H1 (cell line): ENCODE data around the gene SCARB1. TPM values are rescaled to one million over a fixed set of nuclear protein-coding genes. Genes with fewer than 3 reads are reported as not detected.

Source experiments
- CTCF ChIA-PET: fragments of 300-600 bp; sonication (Branson Sonifier 250); formaldehyde crosslinking; loops from one replicate; lab custom pipeline; 2021; ENCODE audit not compliant: partially characterized antibody; lab: Charles Lee
- POLR2A ChIA-PET: fragments of 300-600 bp; sonication (Branson Sonifier 250); formaldehyde crosslinking; loops from one replicate; lab custom pipeline; 2021; ENCODE audit warnings: inconsistent platforms; ENCODE audit not compliant: partially characterized antibody; lab: Charles Lee
- DNase-seq, 2 experiments: peaks; one replicate each; pipeline versions ENCODE4 v3.0.0 to v3.0.0-alpha.2; 2010 to 2022; ENCODE audit warnings: low spot score in 2 of 2, low read depth in 1 of 2, mixed read lengths in 1 of 2
- FAIRE-seq: peaks from 2 replicates; lab custom pipeline; 2011; peaks lifted over from hg19 to GRCh38; lab: Jason Lieb, UNC
- H2AFZ ChIP-seq: 2 replicates; pipeline ENCODE4 v1.8.1; 2012; ENCODE audit warnings: low read length, inconsistent platforms
- H2AK5ac ChIP-seq: 2 replicates; pipeline ENCODE4 v1.6.1; 2013; ENCODE audit warnings: low read depth, low read length
- H2BK120ac ChIP-seq: replicated peaks from 2 replicates; pipeline ENCODE3; 2013; ENCODE audit warnings: low read depth, low read length, inconsistent platforms
- H2BK12ac ChIP-seq: 2 replicates; pipeline ENCODE4 v1.6.1; 2013; ENCODE audit warnings: low read depth, low read length
- H2BK15ac ChIP-seq: 2 replicates; pipeline ENCODE4 v1.6.1; 2013; ENCODE audit warnings: low read length
- H2BK20ac ChIP-seq: 2 replicates; pipeline ENCODE4 v1.6.1; 2013; ENCODE audit warnings: low read length
- H2BK5ac ChIP-seq: 2 replicates; pipeline ENCODE4 v1.6.1; 2013; ENCODE audit warnings: low read depth, low read length
- H3K14ac ChIP-seq: 2 replicates; pipeline ENCODE4 v1.6.1; 2013; ENCODE audit warnings: inconsistent platforms; ENCODE audit not compliant: insufficient read length
- H3K18ac ChIP-seq: 2 replicates; pipeline ENCODE4 v1.6.1; 2013; ENCODE audit warnings: low read length; ENCODE audit errors: extremely low read depth
- H3K23ac ChIP-seq: 2 replicates; pipeline ENCODE4 v1.6.1; 2013; ENCODE audit warnings: inconsistent platforms; ENCODE audit not compliant: insufficient read length
- H3K23me2 ChIP-seq: 2 replicates; pipeline ENCODE4 v1.6.1; 2013; ENCODE audit warnings: low read depth, low read length
- H3K27ac ChIP-seq: 2 replicates; pipeline ENCODE4 v1.6.1; 2011; ENCODE audit warnings: low read depth, low read length, inconsistent platforms
- H3K27me3 ChIP-seq, 4 experiments: replicated peaks in 1 of 4; 1 replicate in 1 of 4; 2 replicates in 3 of 4; pipeline versions ENCODE4 v1.6.1 to v1.8.1; 2011 to 2013; ENCODE audit warnings: low read length in 3 of 4, mild to moderate bottlenecking in 3 of 4, inconsistent platforms in 2 of 4, mixed read lengths in 2 of 4, moderate library complexity in 1 of 4; ENCODE audit not compliant: control insufficient read depth in 3 of 4, insufficient read depth in 3 of 4; ENCODE audit errors: extremely low read depth in 1 of 4
- H3K36me3 ChIP-seq, 4 experiments: 2 replicates each; pipeline versions ENCODE4 v1.6.1 to v1.8.1; 2011 to 2013; ENCODE audit warnings: mild to moderate bottlenecking in 4 of 4, low read length in 3 of 4, moderate library complexity in 2 of 4, control low read depth in 1 of 4, inconsistent platforms in 1 of 4; ENCODE audit not compliant: insufficient read depth in 4 of 4, control insufficient read depth in 2 of 4
- H3K4ac ChIP-seq: replicated peaks from 2 replicates; pipeline ENCODE3; 2013; ENCODE audit warnings: low read length, low read depth, mixed read lengths, inconsistent platforms; ENCODE audit not compliant: insufficient read length
- H3K4me1 ChIP-seq, 4 experiments: replicated peaks in 1 of 4; 1 replicate in 1 of 4; 2 replicates in 3 of 4; pipeline versions ENCODE4 v1.6.1 to v1.8.1; 2011 to 2013; ENCODE audit warnings: low read length in 3 of 4, inconsistent platforms in 2 of 4, mixed read lengths in 1 of 4; ENCODE audit not compliant: insufficient read depth in 4 of 4, control insufficient read depth in 3 of 4
- H3K4me2 ChIP-seq, 2 experiments: 2 replicates each; pipeline versions ENCODE4 v1.6.1 to v1.8.1; 2011 to 2013; ENCODE audit warnings: low read depth in 2 of 2, low read length in 2 of 2, control low read depth in 1 of 2, inconsistent platforms in 1 of 2, mild to moderate bottlenecking in 1 of 2; ENCODE audit not compliant: insufficient read depth in 1 of 2
- H3K4me3 ChIP-seq, 4 experiments: fragments of 200-600, 300-600 bp in 1 of 4; sonication (generic), shearing (Covaris generic), sonication (Bioruptor Twin) in 1 of 4; 2 replicates each; pipeline versions ENCODE4 v1.5.1 to v1.8.1; 2011 to 2016; ENCODE audit warnings: low read length in 4 of 4, low read depth in 3 of 4, control low read depth in 2 of 4, inconsistent platforms in 2 of 4, mild to moderate bottlenecking in 2 of 4, mixed read lengths in 1 of 4, moderate library complexity in 1 of 4; ENCODE audit not compliant: insufficient read depth in 2 of 4; ENCODE audit errors: extremely low read depth in 1 of 4
- H3K56ac ChIP-seq: replicated peaks from 2 replicates; pipeline ENCODE3; 2013; ENCODE audit warnings: low read depth, mild to moderate bottlenecking, mixed read lengths, low read length, inconsistent platforms; ENCODE audit not compliant: insufficient read length
- H3K79me1 ChIP-seq: 2 replicates; pipeline ENCODE4 v1.6.1; 2013; ENCODE audit warnings: low read depth, low read length, control low read depth
- H3K79me2 ChIP-seq, 2 experiments: 2 replicates each; pipeline versions ENCODE4 v1.6.1 to v1.8.1; 2012 to 2013; ENCODE audit warnings: low read length in 2 of 2, mild to moderate bottlenecking in 2 of 2, inconsistent platforms in 1 of 2; ENCODE audit not compliant: insufficient read depth in 2 of 2, control insufficient read depth in 1 of 2
- H3K9ac ChIP-seq, 4 experiments: replicated peaks in 1 of 4; 1 replicate in 1 of 4; 2 replicates in 3 of 4; pipeline versions ENCODE4 v1.6.1 to v1.8.1; 2011 to 2013; ENCODE audit warnings: low read depth in 3 of 4, low read length in 3 of 4, control low read depth in 2 of 4, mild to moderate bottlenecking in 2 of 4, moderate library complexity in 2 of 4, inconsistent platforms in 1 of 4; ENCODE audit errors: extremely low read depth in 1 of 4
- H3K9me3 ChIP-seq, 2 experiments: 2 replicates each; pipeline versions ENCODE4 v1.6.1 to v1.8.1; 2012 to 2013; ENCODE audit warnings: mild to moderate bottlenecking in 2 of 2, moderate library complexity in 2 of 2, control low read depth in 1 of 2, inconsistent platforms in 1 of 2, low read depth in 1 of 2, low read length in 1 of 2, mixed read lengths in 1 of 2; ENCODE audit not compliant: insufficient read depth in 2 of 2
- H4K20me1 ChIP-seq, 2 experiments: replicated peaks in 1 of 2; 2 replicates each; pipeline versions ENCODE3 to v1.8.1; 2011 to 2013; ENCODE audit warnings: inconsistent platforms in 2 of 2, low read length in 2 of 2, mild to moderate bottlenecking in 1 of 2; ENCODE audit not compliant: insufficient read depth in 2 of 2, control insufficient read depth in 1 of 2
- H4K5ac ChIP-seq: 2 replicates; pipeline ENCODE4 v1.6.1; 2013; ENCODE audit warnings: low read length, low read depth, mixed read lengths, inconsistent platforms; ENCODE audit not compliant: insufficient read length
- H4K8ac ChIP-seq: 2 replicates; pipeline ENCODE4 v1.8.0; 2013; ENCODE audit warnings: mild to moderate bottlenecking, moderate library complexity, low read length, inconsistent platforms; ENCODE audit not compliant: insufficient read depth; ENCODE audit errors: extremely low read depth
- H4K91ac ChIP-seq: replicated peaks from 2 replicates; pipeline ENCODE3; 2013; ENCODE audit warnings: low read length, mixed read lengths, inconsistent platforms; ENCODE audit not compliant: insufficient read length
- ATF3 ChIP-seq: IDR thresholded peaks from 2 replicates; pipeline ENCODE4 v1.6.1; 2011; ENCODE audit warnings: low read depth, mild to moderate bottlenecking, low read length; ENCODE audit not compliant: insufficient read depth
- KDM1A ChIP-seq: fragments of 200-600, 300-600 bp; sonication (generic); IDR thresholded peaks from 2 replicates; pipeline ENCODE4 v1.7.1; 2016; ENCODE audit warnings: mild to moderate bottlenecking, low read length, borderline replicate concordance
- KDM5A ChIP-seq: fragments of 200-600 bp; IDR thresholded peaks from 2 replicates; pipeline ENCODE4 v1.7.1; 2012; ENCODE audit warnings: mild to moderate bottlenecking, low read length, inconsistent platforms, mixed read lengths
- MAFK ChIP-seq: IDR thresholded peaks from 2 replicates; pipeline ENCODE4 v1.6.1; 2012; ENCODE audit warnings: low read depth, mild to moderate bottlenecking, improper control_type of control experiment, low read length
- RBBP5 ChIP-seq: IDR thresholded peaks from 2 replicates; pipeline ENCODE4 v1.7.1; 2012; ENCODE audit warnings: low read depth, mild to moderate bottlenecking, inconsistent platforms, low read length, moderate library complexity, borderline replicate concordance
- SAP30 ChIP-seq: fragments of 300-600 bp; sonication (generic); IDR thresholded peaks from 2 replicates; pipeline ENCODE4 v1.7.1; 2012; ENCODE audit warnings: low read length, moderate library complexity, mild to moderate bottlenecking, inconsistent platforms; ENCODE audit not compliant: insufficient read depth, insufficient replicate concordance
- USF2 ChIP-seq: IDR thresholded peaks from 2 replicates; pipeline ENCODE4 v1.6.1; 2011; ENCODE audit warnings: low read length, improper control_type of control experiment
- WGBS, 2 experiments: shearing (Covaris generic) in 1 of 2; methylation state at CpG; one replicate each; pipeline versions ENCODE4 v1.1.6 to v1.1.7; 2013 to 2015; ENCODE audit warnings: low lambda C conversion rate in 2 of 2, mixed read lengths in 2 of 2, inconsistent platforms in 1 of 2, low coverage in 1 of 2, missing lambda C conversion rate in 1 of 2; ENCODE audit not compliant: insufficient replicate concordance in 2 of 2, insufficient coverage in 1 of 2, insufficient read length in 1 of 2; ENCODE audit errors: extremely low coverage in 1 of 2, missing lambda C conversion rate in 1 of 2; 5-methylcytosine and 5-hydroxymethylcytosine counted together
- polyA plus RNA-seq, 7 experiments: library from polyadenylated mRNA; depleted of rRNA in 3 of 7; stranded (reverse) in 5 of 7; unstranded in 2 of 7; fragments of >200 nt in 5 of 7; fragments of 200-250 nt in 2 of 7; gene quantifications; 1 replicate in 5 of 7; 2 replicates in 1 of 7; 4 replicates in 1 of 7; pipeline versions ENCODE4 v1.2.1 to v1.2.3, GENCODE V29; 2011 to 2013; ENCODE audit warnings: missing spikeins in 2 of 7, mixed read lengths in 2 of 7
- total RNA-seq: library from RNA; stranded (reverse); fragmentation: NEBNext Ultra II Directional; extraction: Animal tissue kit (Norgen Biotek cat#: 25700); gene quantifications from 2 replicates; pipeline ENCODE4 v1.2.1, GENCODE V29; 2021

The SCARB1 gene
- total and polyA plus RNA-seq, 2 of the 8 experiments (the other 6 are each of a cell fraction or from before 2014, with no cell fraction given), result 45.3 to 57.1 TPM

- Histone ChIP-seq H3K23me2 (no peaks in the 10 kb centered on the region; the same call in 1 of the 2 replicates), H2BK5ac (0 out of 2 replicates have a peak overlapping the region, but pooled peaks have one; percentile 13), H3K79me2 (no peaks in the 10 kb centered on the region), H3K4ac (no peak overlapping the region), H3K4me1 (peaks cover 0 to 5% (median 3%) of the 10 kb centered on the region in 4 experiments; a peak in 4 of 7 replicates), H2AK5ac (no peak overlapping the region), H3K27ac (no peak overlapping the region), H2BK20ac (no peak overlapping the region), H4K20me1 (peaks cover 0 to 6% of the 10 kb centered on the region in 2 experiments), H4K91ac (no peak overlapping the region), H3K79me1 (peaks cover 2% of the 10 kb centered on the region; the same call in 1 of the 2 replicates), H3K18ac (no peak overlapping the region), H2BK15ac (no peak overlapping the region), H3K14ac (no peak overlapping the region), H3K9me3 (no peaks in the 10 kb centered on the region), H2AFZ (no peak overlapping the region), H3K36me3 (no peaks in the 10 kb centered on the region; a peak in 2 of 8 replicates), H2BK120ac (no peak overlapping the region), H4K5ac (no peak overlapping the region), H3K27me3 (no peaks in the 10 kb centered on the region), H3K4me2 (no peak overlapping the region), H3K4me3 (no peak overlapping the region), H3K9ac (no peak overlapping the region), H4K8ac (no peak overlapping the region; the same call in 1 of the 2 replicates), H2BK12ac (no peak overlapping the region), H3K23ac (no peak overlapping the region), H3K56ac (no peak overlapping the region)
- TF ChIP-seq KDM5A (no peak), ATF3 (no peak), USF2 (no peak), SAP30 (no peak), MAFK (no peak), RBBP5 (no peak), KDM1A (no peak)
- ChIA-PET CTCF (no interaction called here), POLR2A (no interaction called here)
- FAIRE-seq (no peak), DNase-seq (no peak)
- 96% methylated on average over 14 of the region's 14 CpGs; no CpG with 5 or more reads in 1 of the 2 experiments for WGBS, 2 experiments
Observed at GRCh38 chr12:124802361-124802760, 61.3 kb downstream of the SCARB1 start.
